Heart right ventricle (tissue), 16 donors: ENCODE measurements around the gene ACAT1. TPM values are rescaled to one million over a fixed set of nuclear protein-coding genes. Genes with fewer than 3 reads are reported as not detected.
A peak's percentile ranks its signal among the peaks of the same experiment; 100 is the strongest.

Experiments
- ATAC-seq, 8 donors: fragments of 200-7000 bp; cut with Tn5 transposase; one replicate each; pipeline ENCODE4 v1.9.1; 2020; ENCODE audit warnings: mild to moderate bottlenecking in 8 of 8, moderate library complexity in 8 of 8, moderate number of reproducible peaks in 1 of 8
- DNase-seq, 2 donors: peaks; one replicate each; pipeline ENCODE4 v3.0.0-alpha.2; 2020
- H3K27ac ChIP-seq, 10 donors: fragments of 200-600 bp; sonication (generic) in 2 of 10; one replicate each; pipeline versions ENCODE4 v1.5.0 to v1.8.0; 2020 to 2022; ENCODE audit warnings: mild to moderate bottlenecking in 3 of 10
- H3K27me3 ChIP-seq, 7 donors: fragments of 200-600 bp; one replicate each; pipeline ENCODE4 v1.8.0; 2021 to 2022; ENCODE audit warnings: mild to moderate bottlenecking in 2 of 7
- H3K36me3 ChIP-seq, 9 donors: fragments of 200-600 bp; sonication (generic) in 1 of 9; one replicate each; pipeline versions ENCODE4 v1.5.0 to v1.8.0; 2020 to 2022; ENCODE audit warnings: mild to moderate bottlenecking in 2 of 9
- H3K4me1 ChIP-seq, 9 donors: fragments of 200-600 bp; sonication (generic) in 1 of 9; one replicate each; pipeline versions ENCODE4 v1.5.0 to v1.8.0; 2020 to 2022; ENCODE audit warnings: mild to moderate bottlenecking in 4 of 9
- H3K4me3 ChIP-seq, 10 donors: fragments of 200-600 bp; sonication (generic) in 2 of 10; one replicate each; pipeline versions ENCODE4 v1.5.0 to v1.8.0; 2020 to 2022; ENCODE audit warnings: mild to moderate bottlenecking in 7 of 10, moderate library complexity in 2 of 10
- H3K9me3 ChIP-seq, 11 donors: fragments of 200-600 bp in 10 of 11; sonication (generic) in 2 of 11; one replicate each; pipeline versions ENCODE4 v1.5.0 to v1.8.0; 2013 to 2022; ENCODE audit warnings: mild to moderate bottlenecking in 2 of 11, control low read depth in 1 of 11, moderate library complexity in 1 of 11
- CTCF ChIP-seq, 9 donors: fragments of 200-600 bp; sonication (generic) in 2 of 9; IDR thresholded peaks; one replicate each; pipeline versions ENCODE4 v1.5.0 to v1.8.0; 2021 to 2022; ENCODE audit warnings: antibody characterized with exemption in 9 of 9, mild to moderate bottlenecking in 5 of 9, moderate library complexity in 1 of 9
- WGBS, 2 donors: extraction: QIAGEN DNeasy Blood & Tissue Kit; methylation state at CpG; one replicate each; pipeline ENCODE4 v1.1.7; 2013; ENCODE audit warnings: inconsistent platforms in 1 of 2; 5-methylcytosine and 5-hydroxymethylcytosine counted together
- intact Hi-C, 10 donors: fragments of 100-400 bp; cut with DNase I; formaldehyde crosslinking; loops; one replicate each; pipeline versions ENCODE4 v1.11.1 to v1.14.2; 2022
- long read RNA-seq, 3 donors: library from polyadenylated mRNA; unstranded; transcript quantifications; one replicate each; pipeline ENCODE4 v2.0.0, GENCODE V29; 2020 to 2021
- polyA plus RNA-seq, 2 donors: library from polyadenylated mRNA; stranded (reverse); fragments of 200-250 nt; gene quantifications; one replicate each; pipeline ENCODE4 v1.2.3, GENCODE V29; 2013
- total RNA-seq, 10 donors: library from RNA; stranded (reverse); fragmentation: NEBNext Ultra II Directional in 3 of 10; extraction: Animal tissue kit (Norgen Biotek cat#: 25700) in 3 of 10; gene quantifications; one replicate each; pipeline versions ENCODE4 v1.2.1 to v1.2.4, GENCODE V29; 2021 to 2023
- donor health status: Arrhythmogenic right ventricular cardiomyopathy.
- donor health status: ischemic (EF 13 %, LVEDD 7.1; RV severe dilation, severe dysfunction).
- donor health status: healthy with polysubstance abuse.
- donor health status: DM: no; HTN: yes; CAD: no.
- donor health status: DM: no; HTN: no; CAD: no.
- donor health status: ischemic (EF 25% LVEDD 6.9; RV normal size, moderate dysfunction).
- donor health status: ischemic (EF 25% LVEDD 5.7; RV mildly dilated, moderate dysfunction).
- donor health status: healthy.
- donor health status: DM: yes; HTN: yes; CAD: no.
- donor health status: Ischemic cardiomyopathy.
- donor health status: ischemic (EF 35%, LVEDD 5.7; RV mildly dilated, moderate dysfunction).
- donor health status: nonischemic (EF 11% LVEDD 7.7; RV severe dilation, severe dysfunction).
- donor health status: DM: yes; HTN: yes; CAD: no.
- donor health status: PGD.
- donor health status: ischemic (EF 29% LVEDD 5.4; RV normal size, mild dysfunction).
- donor health status: nonischemic (EF 23%, LVEDD 6.1; RV moderate dilation, normal function).

The ACAT1 gene
- 100 to 1,000 TPM; 219 to 535 (median 412) TPM for total RNA-seq
- polyA plus RNA-seq = 100 to 1,000 TPM; 158 to 167 TPM
- long read RNA-seq, donor 1, transcript ACAT1-201 (12 exons, 1,761 nt) = major isoform, 431 of 448 reads
- long read RNA-seq, donor 1, partial matches to known transcripts = 2 of 448 reads
- long read RNA-seq, donor 1, other reads (novel, unspliced or antisense) = 14 of 448 reads
- long read RNA-seq, donor 2, transcript ACAT1-201 (12 exons, 1,761 nt) = major isoform, 711 of 763 reads
- long read RNA-seq, donor 2, partial matches to known transcripts = 28 of 763 reads
- long read RNA-seq, donor 2, other reads (novel, unspliced or antisense) = 22 of 763 reads
- long read RNA-seq, donor 3, transcript ACAT1-201 (12 exons, 1,761 nt) = major isoform, 824 of 884 reads
- long read RNA-seq, donor 3, partial matches to known transcripts = 22 of 884 reads
- long read RNA-seq, donor 3, other reads (novel, unspliced or antisense) = 38 of 884 reads

- intact Hi-C loops = loop anchor here in 6 of 10 donors (2.0 to 10.0 kb wide), 5 partner anchors 101 to 541 kb away; partner anchors contain the start of genes ATM (in 6 of the 6), NPAT (in 6 of the 6) and C11orf65 (in 1 of the 6)
- Histone ChIP-seq H3K4me3 (peak within 1 kb of the TSS; percentile 59 to 90 (median 74)), H3K4me1 (peaks cover 9 to 54% (median 38%) of the 10 kb centered on the region in 9 donors), H3K9me3 (no peaks in the 10 kb centered on the region), H3K27me3 (no peaks in the 10 kb centered on the region), H3K27ac (peak within 1 kb of the TSS; percentile 92 to 99 (median 96)), H3K36me3 (peaks cover 0 to 5% (median 0%) of the 10 kb centered on the region in 9 donors)
- ATAC-seq (peak; percentile 95 to 97 (median 96)), DNase-seq (peak; percentile 98 to 99)
- peak in 8 of 9 donors; percentile 5 to 51 (median 38) for TF ChIP-seq CTCF (IDR thresholded peaks at IDR 0.05)
- WGBS, 2 donors = 0% methylated on average over 73 of the region's 73 CpGs
These were observed at the start of gene ACAT1 for GRCh38 chr11:108121274-108122155. ACAT1 (plus strand) TSS chr11:108121567; CDS start chr11:108121607, 40 bp downstream.

- TF ChIP-seq CTCF (IDR thresholded peaks at IDR 0.05) = no peak
- H3K36me3 ChIP-seq = peaks cover 0 to 82% (median 24%) of the 10 kb centered on the region in 9 donors
- H3K4me3 ChIP-seq = no peak overlapping the region
- 79 to 85% methylated on average over 1 of the region's 1 CpG for WGBS, 2 donors
- no peak overlapping the region for H3K27ac ChIP-seq
- no peak for DNase-seq
- no peaks in the 10 kb centered on the region for H3K9me3 ChIP-seq
- H3K27me3 ChIP-seq = no peaks in the 10 kb centered on the region
- no peaks in the 10 kb centered on the region for H3K4me1 ChIP-seq
- no peak for ATAC-seq
- intact Hi-C loops = no loop called here
These were observed 36.6 kb upstream of the ACAT1 start for GRCh38 chr11:108084811-108085210.

GRCh38 chr11:108085672-108086071, 35.7 kb upstream of the ACAT1 start:
- no peak for ATAC-seq
- H3K36me3 ChIP-seq = peaks cover 0 to 80% (median 16%) of the 10 kb centered on the region in 9 donors
- intact Hi-C loops = no loop called here
- no peak overlapping the region for H3K27ac ChIP-seq
- TF ChIP-seq CTCF (IDR thresholded peaks at IDR 0.05) = no peak
- H3K4me3 ChIP-seq = no peak overlapping the region
- DNase-seq = no peak
- H3K4me1 ChIP-seq = no peaks in the 10 kb centered on the region
- no peaks in the 10 kb centered on the region for H3K27me3 ChIP-seq
- no peaks in the 10 kb centered on the region for H3K9me3 ChIP-seq
- 98 to 100% methylated on average over 2 of the region's 2 CpGs for WGBS, 2 donors

- ATAC-seq (no peak), DNase-seq (no peak)
- Histone ChIP-seq H3K4me3 (no peak overlapping the region), H3K4me1 (peaks cover 0 to 8% (median 0%) of the 10 kb centered on the region in 9 donors), H3K9me3 (no peaks in the 10 kb centered on the region), H3K27me3 (no peaks in the 10 kb centered on the region), H3K36me3 (peaks cover 0 to 88% (median 24%) of the 10 kb centered on the region in 9 donors), H3K27ac (no peak overlapping the region)
- WGBS, 2 donors = 47 to 48% methylated on average over 2 of the region's 2 CpGs
- no peak for TF ChIP-seq CTCF (IDR thresholded peaks at IDR 0.05)
- intact Hi-C loops = loop anchor here in 1 of 10 donors (10.0 kb wide), 1 partner anchor 63 kb away; no protein-coding TSS in a partner anchor
These were observed 29.2 kb upstream of the ACAT1 start for GRCh38 chr11:108092134-108092533.
